ENCODE results near the gene SRP19. TPM values are rescaled to one million over a fixed set of nuclear protein-coding genes. Genes with fewer than 3 reads are reported as not detected.

SRP19 gene
- total and polyA plus RNA-seq, 10 of the 15 experiments (the other 5 are each of a cell fraction or from before 2014, with no cell fraction given) = 43.4 to 379 (median 156) TPM

DNA sequence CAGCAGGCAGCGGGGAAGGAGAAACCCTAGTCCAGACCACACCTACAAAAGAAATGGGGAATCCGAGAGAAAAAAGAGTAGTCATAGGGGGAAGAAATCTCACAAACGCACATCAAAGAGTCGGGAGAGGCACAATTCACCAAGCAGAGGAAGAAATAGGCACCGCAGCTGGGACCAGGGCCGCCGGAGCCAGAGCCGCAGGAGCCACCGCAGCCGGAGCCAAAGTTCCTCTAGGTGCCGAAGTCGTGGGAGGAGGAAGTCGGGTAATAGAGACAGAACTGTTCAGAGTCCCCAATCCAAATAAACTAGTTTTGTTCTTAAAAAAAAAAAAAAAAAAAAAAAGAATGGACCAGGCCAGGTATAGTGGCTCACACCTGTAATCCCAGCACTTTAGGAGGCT, 31.7 kb downstream of the SRP19 start:
- Histone ChIP-seq H2AFZ (ENCODE audit: control insufficient read depth, low read depth, low read length) (no peak overlapping the region), H3K4me3 (no peak overlapping the region), H4K20me1 (ENCODE audit: control insufficient read depth, insufficient read depth) (no peaks in the 10 kb centered on the region; the same call in 1 of the 2 replicates), H3K9me3 (replicated peaks; ENCODE audit: control insufficient read depth, insufficient read depth, low read length) (no peaks in the 10 kb centered on the region; the same call in 2 of the 3 replicates), H3K79me2 (ENCODE audit: control insufficient read depth, insufficient read depth, low read length) (no peaks in the 10 kb centered on the region; the same call in 1 of the 2 replicates), H3K27ac (ENCODE audit: control insufficient read depth, insufficient read depth) (no peak overlapping the region), H3K9ac (ENCODE audit: control insufficient read depth, insufficient read depth, low read length) (no peak overlapping the region), H3K4me2 (ENCODE audit: control insufficient read depth, insufficient read depth) (no peak overlapping the region), H3K4me1 (ENCODE audit: control insufficient read depth, insufficient read depth, low read length) (peaks cover 9% of the 10 kb centered on the region; the same call in 1 of the 2 replicates), H3K27me3 (replicated peaks in 1 of 2; ENCODE audit: control insufficient read depth in 2 of 2, insufficient read depth in 2 of 2, low read length in 1 of 2) (no peaks in the 10 kb centered on the region), H3K36me3 (ENCODE audit: control insufficient read depth in 2 of 2, insufficient read depth in 2 of 2, low read length in 1 of 2) (peaks cover 3 to 24% of the 10 kb centered on the region in 2 experiments; a peak in 3 of 4 replicates)
- WGBS (ENCODE audit: insufficient coverage, insufficient replicate concordance, low lambda C conversion rate, missing lambda C conversion rate) = 98% methylated on average over 13 of the region's 13 CpGs
- no peak for DNase-seq (ENCODE audit: low read depth, low spot score)
- intact Hi-C loops (cut with micrococcal nuclease; ENCODE audit: unreplicated experiment) = no loop called here
- BruUV-seq (replicated peaks) = no TSS peak
- SMC1A ChIA-PET (ENCODE audit: uncharacterized antibody, unreplicated experiment) = interaction anchor here (1.1 to 1.5 kb wide), 2 partner anchors 12 to 16 kb away, joined by 3 to 4 read pairs; no protein-coding TSS in a partner anchor
- RAD21 ChIA-PET (ENCODE audit: unreplicated experiment) = no interaction called here
- CTCF ChIA-PET = no interaction called here
- no peak for FAIRE-seq
- in situ Hi-C loops (cut with MboI) = no loop called here
- POLR2A ChIA-PET = interaction anchor here (0.7 kb wide), 1 partner anchor 11 kb away, joined by 4 read pairs; no protein-coding TSS in a partner anchor
- ATAC-seq = no peak
- no peak for TF ChIP-seq ATF3 (IDR thresholded peaks at IDR 0.05; ENCODE audit: borderline replicate concordance, extremely low read depth, low read depth, low read length)
- TF ChIP-seq, protein P1, sequence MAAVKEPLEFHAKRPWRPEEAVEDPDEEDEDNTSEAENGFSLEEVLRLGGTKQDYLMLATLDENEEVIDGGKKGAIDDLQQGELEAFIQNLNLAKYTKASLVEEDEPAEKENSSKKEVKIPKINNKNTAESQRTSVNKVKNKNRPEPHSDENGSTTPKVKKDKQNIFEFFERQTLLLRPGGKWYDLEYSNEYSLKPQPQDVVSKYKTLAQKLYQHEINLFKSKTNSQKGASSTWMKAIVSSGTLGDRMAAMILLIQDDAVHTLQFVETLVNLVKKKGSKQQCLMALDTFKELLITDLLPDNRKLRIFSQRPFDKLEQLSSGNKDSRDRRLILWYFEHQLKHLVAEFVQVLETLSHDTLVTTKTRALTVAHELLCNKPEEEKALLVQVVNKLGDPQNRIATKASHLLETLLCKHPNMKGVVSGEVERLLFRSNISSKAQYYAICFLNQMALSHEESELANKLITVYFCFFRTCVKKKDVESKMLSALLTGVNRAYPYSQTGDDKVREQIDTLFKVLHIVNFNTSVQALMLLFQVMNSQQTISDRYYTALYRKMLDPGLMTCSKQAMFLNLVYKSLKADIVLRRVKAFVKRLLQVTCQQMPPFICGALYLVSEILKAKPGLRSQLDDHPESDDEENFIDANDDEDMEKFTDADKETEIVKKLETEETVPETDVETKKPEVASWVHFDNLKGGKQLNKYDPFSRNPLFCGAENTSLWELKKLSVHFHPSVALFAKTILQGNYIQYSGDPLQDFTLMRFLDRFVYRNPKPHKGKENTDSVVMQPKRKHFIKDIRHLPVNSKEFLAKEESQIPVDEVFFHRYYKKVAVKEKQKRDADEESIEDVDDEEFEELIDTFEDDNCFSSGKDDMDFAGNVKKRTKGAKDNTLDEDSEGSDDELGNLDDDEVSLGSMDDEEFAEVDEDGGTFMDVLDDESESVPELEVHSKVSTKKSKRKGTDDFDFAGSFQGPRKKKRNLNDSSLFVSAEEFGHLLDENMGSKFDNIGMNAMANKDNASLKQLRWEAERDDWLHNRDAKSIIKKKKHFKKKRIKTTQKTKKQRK (IDR thresholded peaks at IDR 0.05; ENCODE audit: low read depth, low read length) = no peak
- no peak for TF ChIP-seq YBX1 (IDR thresholded peaks at IDR 0.05)
- no peak for TF ChIP-seq ZBTB11 (CRISPR knock-in tag; IDR thresholded peaks at IDR 0.05)
- TF ChIP-seq, protein P2, sequence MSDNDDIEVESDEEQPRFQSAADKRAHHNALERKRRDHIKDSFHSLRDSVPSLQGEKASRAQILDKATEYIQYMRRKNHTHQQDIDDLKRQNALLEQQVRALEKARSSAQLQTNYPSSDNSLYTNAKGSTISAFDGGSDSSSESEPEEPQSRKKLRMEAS (IDR thresholded peaks at IDR 0.05; ENCODE audit: low read depth, low read length) = no peak
- no peak for TF ChIP-seq SUPT20H (IDR thresholded peaks at IDR 0.05; ENCODE audit: borderline replicate concordance, control insufficient read depth, low read depth, low read length)
- no peak for TF ChIP-seq NBN (IDR thresholded peaks at IDR 0.05)
- no peak for TF ChIP-seq ZBTB4 (CRISPR knock-in tag; IDR thresholded peaks at IDR 0.05)
- no peak for TF ChIP-seq HDAC6 (IDR thresholded peaks at IDR 0.05; ENCODE audit: unreplicated experiment)

All from GM12878 (cell line).